ENCODE measurements around the gene KCNIP3.
"Not testable (repeated sequence)": the region's sequence is repeated elsewhere in the genome, so short reads cannot be mapped to it uniquely, and the experiment has no call there.

Gene KCNIP3

DNA sequence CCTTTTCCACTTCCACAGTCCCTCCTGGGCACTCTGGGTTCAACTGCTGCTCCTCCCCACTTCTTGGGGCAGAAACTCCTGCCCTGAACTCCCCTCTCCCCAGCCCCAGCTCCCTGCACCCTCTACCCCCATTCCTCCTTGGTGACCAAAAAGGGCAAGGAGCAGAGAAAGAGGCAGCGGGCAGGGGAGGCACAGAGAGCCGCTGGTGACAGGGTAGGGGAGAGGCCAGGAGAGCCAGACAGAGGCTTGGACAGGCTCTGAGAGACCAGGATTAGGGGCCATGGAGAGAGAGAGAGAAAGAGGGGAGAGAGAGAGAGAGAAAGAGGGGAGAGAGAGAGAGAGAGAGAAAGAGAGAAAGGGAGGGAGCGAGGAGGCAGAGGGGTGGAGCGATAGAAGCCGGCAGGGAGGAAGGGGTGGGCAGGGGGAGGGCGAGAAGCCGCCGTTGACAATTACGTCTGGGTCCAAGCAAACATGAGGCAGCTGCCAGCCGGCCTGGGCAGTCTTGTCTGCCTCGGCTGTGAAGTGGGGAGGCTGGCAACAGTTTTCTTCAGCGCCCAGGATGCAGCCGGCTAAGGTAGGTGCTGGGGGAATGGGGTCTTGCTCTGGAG, at the start of gene KCNIP3:
Gene KCNIP3 (plus strand): TSS at position 468 of the 608 bp plus-strand sequence. CDS start 92 bp downstream, at position 560.
- DNase-seq (ENCODE audit: low read depth in 2 of 2), result no peak

DNA sequence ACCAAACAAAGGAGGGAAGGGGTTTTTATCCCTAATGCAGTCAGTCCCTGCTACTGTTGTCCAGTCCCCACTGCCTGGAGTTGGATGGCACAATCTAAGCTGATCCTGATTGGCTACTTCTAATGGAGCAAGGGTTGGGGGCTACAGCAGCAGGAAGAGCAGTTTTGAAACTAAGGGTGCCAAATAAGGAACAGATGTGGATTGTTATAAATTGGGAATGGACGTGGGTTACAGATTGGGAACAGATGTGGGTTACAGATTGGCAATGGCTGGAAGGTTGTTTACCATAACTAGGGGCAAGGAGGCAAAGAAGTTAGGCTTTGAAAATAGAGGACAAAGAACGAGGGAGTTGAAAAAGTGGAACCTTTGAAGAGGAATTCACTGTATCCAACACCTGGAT, 38.9 kb upstream of the KCNIP3 start:
- DNase-seq (ENCODE audit: low read depth in 2 of 2), result no peak

DNA sequence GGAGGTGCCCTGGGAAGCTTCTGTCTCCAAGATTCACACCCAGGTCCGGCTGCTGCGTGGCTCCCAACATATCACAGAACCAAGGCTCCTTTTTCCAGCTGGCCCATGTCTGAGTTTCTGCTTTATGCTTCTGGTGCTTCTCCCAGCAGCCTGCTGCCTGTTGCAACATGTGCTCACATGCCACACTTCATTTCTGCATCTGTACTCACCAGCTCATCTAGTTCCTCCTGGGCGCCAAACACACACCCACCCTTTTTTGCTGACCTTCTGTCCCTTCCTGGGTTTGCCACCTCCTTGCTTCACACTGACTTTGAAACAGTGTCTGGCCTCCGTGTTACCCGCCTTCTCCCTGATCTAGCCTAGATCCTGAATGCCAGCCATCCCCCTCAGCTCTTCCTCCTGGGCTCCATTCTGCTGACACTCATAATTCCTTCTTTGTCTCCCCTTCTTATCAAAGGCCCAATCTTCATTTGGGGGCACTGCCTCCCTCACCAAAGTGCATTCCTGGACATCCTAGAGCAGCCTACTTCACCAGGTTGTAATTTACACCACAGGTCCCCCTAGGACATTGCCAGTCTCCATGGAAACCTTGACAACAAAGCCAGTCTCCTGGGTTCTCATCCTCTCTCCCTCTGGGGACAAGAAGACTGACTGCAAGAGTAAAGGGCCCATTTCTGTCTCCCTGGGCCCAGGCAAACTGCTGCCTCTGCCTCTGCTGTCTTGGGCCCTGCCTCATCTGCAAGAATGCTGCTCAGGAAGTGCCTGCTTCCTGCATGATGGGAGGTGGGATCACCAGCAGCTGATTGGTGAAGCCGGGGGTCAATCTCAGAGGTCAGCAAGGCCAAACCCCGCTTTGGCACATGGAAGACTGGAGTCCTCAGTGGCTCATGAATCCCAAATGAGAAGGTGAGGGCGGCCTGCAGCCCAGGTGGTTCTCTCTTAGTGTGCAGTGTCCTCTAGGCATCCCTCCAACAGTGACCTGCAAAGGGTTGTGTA, 36.8 kb upstream of the KCNIP3 start:
- DNase-seq (ENCODE audit: low read depth in 2 of 2), result no peak

DNA sequence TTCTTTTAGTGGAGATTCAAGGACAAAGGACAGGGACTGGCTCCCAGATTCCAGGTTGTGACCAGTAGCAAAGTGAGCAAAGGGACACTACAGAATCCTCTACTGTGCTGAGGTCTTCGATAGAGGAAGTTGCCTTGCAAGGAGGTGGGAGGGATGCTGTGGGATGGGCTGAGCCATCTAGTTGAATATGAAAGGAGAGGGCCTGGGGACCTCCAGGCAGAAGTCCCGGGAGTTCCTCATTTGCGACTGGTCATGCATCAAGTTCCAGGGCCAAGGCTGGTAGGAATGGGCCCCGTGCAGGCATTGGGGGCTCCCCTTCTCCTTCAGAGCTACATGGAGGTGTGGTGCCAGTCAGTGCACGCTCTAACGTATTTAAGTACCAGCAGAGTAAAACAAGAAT, 35.5 kb upstream of the KCNIP3 start:
- DNase-seq (ENCODE audit: low read depth in 2 of 2), result no peak

DNA sequence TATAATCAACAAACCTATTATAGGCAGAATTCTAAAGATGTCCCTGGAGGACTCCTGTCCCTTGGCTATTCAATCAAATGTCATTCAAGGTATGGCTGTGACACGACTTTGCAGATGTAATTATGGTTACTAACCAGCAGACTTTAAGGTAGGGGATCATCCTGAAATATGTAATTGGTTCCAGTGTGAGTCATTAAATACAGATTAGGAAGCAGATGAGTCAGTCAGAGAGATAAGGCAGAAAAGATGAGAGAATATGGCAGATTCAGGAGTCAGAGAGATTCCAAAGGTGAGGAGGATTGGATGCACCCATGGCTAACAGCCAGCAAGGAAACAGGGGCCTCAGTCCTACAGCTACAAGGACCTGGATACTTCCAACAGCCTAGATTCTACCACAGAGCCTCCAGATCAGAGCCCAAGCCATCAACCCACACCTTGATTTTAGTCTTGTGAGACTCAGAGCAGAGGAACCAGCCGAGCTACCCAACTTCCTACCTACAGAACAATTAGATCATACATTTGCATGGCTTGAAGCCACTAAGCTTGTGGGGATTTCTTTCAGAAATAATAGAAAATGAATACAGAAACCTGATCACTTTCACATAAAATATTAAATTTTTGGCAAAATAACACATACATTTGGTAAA, 34.1 kb upstream of the KCNIP3 start:
- no peak for DNase-seq (ENCODE audit: low read depth in 2 of 2)

DNA sequence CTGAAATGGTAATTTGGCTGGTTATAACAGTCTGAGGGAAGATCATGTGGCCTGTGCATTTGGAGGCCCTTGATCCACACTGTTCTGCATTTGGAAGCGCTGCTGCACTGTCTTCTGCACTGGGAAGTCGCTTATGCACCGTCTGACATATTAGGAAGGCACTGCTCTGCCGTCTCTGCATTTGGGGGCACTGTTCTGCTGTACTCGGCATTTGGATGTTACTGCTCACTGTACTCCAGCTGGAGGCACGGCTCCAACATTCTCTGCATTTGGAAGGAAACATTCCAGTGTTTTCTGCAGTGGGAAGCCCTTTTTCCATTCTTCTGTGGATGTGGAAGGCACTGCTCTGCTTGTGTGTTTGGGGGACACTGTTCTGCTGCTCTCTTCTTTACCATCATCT, 32.5 kb upstream of the KCNIP3 start:
- DNase-seq (ENCODE audit: low read depth in 2 of 2), result no peak

DNA sequence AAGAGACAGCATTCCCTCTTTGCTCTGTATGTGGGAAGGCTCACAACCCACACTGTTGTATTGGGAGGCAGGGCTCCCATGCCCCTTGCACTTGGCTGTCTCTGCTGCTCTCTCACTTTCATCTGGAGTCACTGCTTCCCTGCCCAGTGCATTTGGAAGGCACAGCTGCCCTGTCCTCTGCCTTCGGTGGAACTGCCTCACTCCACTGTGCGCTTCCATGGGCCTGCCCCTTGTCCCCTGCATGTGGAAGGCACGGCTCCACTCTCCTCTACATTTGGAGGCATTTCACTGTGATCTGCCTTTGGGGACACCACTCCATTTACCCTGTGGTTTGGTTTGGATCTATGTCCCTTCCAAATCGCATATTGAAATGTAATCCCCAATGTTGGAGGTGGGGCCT, 32.0 kb upstream of the KCNIP3 start:
- no peak for DNase-seq (ENCODE audit: low read depth in 2 of 2)

DNA sequence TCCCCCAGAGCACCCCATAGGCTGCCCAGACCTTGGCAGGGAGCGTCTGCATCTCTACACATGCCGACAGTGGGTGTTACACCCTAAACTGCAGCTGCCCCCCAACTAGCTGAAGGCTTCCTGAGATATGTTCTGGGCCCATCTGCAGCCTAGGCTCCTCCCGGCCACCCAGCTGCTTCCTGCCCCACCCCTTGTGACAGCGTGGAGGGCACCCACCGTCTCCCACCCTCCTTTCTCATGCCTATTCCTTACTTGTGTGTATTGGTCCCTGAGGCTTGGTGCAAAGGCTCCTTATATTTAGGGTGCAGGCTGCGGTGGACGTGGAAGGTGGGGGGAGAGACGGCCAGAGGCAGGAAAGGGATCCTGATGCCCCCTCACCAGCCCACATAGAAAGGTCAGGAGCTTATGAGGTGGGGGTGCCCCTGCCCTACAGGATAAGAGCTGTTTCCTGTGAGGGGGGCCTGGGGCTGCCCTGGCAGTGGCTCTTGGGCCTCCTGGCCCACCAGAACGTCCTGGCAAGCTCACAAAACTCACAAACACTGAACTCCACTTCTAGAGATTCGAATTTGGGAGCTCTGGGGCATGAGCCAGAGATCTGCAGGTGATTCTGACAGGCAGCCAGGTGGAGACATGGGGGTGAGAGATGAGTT, 30.2 kb upstream of the KCNIP3 start:
- no peak for DNase-seq (ENCODE audit: low read depth in 2 of 2)

DNA sequence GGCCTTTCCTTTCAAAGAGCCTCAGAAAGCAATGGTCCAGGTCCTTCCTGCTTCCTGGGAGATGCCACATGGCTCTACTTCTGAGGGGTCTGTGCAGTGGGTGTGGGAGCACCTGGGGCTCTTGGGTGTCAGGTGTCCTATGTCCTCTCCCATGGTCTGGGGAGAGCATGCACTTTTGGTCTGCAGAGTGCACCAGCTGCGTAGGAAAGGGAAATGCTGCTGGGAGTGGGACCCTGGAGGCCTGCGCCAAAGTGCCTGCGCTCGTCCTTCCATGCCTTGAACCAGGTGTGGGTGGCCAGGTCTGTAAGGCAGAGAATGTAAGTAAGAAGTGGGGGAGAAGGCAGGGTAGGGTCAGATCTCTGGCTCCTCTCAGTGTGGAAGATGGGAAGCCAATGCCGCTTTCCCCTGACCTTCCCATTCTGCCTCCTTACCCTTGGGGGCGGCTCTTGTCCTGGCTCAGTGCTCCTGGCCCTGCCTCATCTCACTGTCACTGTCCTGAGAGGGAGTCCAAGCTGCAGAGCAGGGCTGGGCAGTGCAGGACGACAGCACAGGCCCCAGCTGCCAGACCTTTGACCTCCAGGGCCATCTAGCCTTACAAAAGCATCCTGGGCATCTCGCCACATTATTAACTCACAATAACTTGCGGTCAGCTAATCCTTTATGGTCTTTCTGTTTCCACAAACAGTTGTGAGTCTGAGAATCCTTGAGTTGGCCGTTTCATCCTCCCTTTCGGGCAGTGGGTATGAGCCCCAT, 29.5 kb upstream of the KCNIP3 start:
- DNase-seq (ENCODE audit: low read depth in 2 of 2), result no peak

DNA sequence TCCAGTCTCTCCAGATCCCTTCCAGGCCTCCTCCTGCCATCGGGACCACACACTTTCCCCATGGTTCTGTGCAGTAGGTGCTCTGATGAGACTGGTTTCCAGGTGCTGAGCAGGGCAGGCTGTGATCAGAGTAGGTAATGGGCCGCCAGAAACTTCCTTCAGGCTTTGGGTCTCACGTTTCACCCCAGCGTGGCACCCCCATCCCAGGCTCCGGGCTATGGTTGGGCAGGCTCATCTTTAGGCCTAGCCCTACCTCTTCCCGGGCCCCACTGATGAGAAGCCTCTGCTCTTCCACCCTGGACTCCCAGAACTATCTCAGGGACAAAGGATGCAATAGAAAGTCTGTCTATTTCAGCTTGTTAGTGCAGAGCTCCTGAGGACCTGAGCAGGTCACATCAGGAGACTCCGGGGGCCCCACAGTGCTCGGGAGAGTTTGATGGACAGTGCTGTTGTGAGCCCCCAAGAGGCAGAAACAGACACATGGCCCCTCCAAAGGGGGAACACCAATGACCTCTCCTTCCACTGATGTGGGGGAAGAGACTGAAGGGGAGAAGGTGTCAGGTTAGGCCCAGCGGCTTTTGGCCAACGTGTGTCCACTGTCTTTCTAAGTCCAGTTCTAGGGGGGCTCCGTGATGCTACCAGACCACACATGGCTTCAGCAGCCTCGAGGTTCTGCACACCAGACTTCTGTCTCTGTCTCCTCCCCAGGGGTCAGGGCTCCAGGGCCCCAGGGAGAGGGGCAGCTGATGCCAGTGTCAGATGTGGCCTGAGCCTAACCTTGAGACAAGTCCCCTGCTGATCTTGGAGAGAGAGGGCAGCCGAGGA, 28.7 kb upstream of the KCNIP3 start:
- DNase-seq (ENCODE audit: low read depth in 2 of 2), result no peak

DNA sequence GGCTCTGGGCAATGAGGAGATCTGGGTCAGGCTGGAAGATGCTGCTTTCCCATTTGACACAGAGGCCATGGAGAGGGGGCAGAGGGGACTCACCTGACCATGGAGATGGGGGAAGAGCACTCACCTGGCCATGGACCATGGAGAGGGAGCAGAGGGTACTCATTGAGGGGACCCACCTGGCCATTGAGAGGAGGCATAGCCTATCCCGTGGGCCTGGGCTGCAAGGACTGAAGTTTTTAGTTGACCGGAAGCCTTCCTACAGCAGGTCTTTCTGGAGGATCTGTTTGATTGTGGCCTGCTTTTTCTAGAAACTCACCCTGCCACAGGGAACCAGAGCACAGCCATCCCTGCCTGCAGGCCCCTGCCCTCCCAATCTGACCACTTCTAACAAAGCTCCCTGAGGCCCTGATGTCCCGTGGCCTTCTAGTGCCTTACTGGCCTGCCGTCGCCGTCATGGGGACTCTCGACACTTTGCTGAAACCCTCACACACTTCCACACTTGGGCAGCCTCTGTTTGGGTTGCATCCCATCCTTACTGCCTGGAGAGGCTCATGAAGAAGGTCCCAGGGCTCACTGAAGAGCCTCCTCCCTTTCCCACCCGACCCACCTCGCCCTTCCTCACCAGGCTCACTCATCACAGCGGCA, 28.0 kb upstream of the KCNIP3 start:
- no peak for DNase-seq (ENCODE audit: low read depth in 2 of 2)

DNA sequence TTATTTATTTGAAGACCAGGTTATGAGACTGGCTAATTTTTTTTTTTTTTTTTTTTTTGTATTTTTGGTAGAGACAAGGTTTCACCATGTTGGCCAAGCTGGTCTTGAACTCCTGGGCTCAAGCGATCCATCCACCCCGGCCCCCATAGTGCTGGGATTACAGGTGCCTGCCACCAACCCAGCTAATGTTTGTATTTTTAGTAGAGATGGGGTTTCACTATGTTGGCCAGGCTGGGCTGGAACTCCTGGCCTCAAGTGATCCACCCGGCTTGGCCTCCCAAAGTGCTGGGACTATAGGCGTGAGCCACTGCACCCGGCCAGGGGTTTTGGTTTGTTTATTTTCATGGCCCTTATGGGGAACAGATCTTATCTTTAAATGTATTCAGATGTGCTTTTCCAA, 27.4 kb upstream of the KCNIP3 start:
- not testable (repeated sequence) for DNase-seq (ENCODE audit: low read depth in 2 of 2)

DNA sequence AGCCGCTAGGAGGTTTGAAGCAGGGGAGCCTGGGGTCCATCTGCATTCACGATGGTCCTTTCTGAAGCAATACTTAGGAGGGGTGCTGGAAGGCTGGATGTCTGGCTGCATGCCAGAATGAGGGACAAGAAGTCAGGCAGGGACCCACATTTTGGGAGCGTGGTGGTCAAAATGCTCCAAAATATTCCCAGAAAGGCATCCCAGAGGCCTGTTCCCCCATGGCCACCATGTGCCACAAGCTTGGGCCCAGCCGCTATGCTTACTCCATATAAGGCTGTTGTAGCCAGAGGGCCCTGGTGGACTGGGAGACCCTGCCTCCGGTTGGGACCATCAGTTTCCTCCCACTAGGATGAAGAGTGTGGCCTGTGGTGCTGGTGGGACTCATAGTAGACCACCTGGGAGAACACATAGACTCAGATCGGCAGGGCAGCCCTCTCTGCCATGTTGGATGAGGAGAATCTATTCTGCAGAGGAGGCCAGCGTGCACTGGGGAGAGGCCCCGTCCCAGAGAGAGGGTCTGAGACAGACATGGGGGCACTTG, 26.5 kb upstream of the KCNIP3 start:
- DNase-seq (ENCODE audit: low read depth in 2 of 2), result no peak

DNA sequence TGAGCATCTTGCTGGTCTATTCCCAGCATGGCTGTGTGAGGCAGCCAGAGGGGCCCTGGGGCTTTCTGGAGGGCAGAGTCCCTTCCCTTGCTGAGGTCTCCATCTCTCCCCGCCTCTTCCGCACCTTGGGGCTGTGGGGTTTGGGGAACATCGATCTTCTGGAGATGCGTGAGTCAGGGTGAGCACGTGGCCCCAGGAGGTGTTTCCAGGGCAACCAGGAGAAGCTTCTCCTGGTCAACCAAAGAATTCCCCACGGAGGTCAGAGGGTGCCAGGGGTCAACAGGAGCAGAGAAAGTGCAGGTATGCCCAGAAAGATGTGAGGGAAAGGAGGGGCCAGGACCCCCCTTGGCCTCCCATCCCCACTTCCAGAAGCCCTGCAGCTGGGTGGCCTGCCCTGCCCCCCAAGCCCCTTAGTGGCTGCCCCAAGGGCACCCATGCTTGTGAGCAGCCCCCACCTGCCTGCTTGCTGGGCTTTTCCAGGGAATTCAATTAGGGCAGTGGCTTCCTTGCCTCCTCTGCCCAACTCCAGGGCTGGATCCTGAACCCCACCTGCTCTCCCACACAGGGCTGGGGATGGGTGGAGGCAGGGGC, 25.7 kb upstream of the KCNIP3 start:
- DNase-seq (ENCODE audit: low read depth in 2 of 2), result no peak

DNA sequence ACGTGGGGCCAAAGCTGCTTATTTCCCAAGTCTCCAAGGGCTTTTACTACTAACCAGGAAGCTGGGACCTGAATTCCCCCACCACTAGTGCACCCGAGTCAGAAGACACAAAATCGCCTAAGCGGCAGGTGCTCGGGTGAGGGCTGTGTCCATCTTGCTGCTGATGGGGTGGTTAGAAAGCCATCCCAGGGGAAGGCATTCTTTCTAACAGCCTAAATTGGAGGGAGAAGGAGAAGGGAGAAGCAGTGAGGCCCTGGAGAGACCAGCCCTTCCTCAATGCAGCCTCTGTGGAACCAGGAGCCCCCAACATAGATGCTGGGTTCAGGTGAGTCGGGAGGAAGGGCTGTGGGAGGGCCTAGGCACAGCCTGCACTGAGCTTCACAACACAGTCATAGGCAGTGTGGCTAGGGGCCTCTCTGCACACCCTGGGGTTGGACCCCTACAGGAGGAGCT, 24.8 kb upstream of the KCNIP3 start:
- DNase-seq (ENCODE audit: low read depth in 2 of 2), result no peak

DNA sequence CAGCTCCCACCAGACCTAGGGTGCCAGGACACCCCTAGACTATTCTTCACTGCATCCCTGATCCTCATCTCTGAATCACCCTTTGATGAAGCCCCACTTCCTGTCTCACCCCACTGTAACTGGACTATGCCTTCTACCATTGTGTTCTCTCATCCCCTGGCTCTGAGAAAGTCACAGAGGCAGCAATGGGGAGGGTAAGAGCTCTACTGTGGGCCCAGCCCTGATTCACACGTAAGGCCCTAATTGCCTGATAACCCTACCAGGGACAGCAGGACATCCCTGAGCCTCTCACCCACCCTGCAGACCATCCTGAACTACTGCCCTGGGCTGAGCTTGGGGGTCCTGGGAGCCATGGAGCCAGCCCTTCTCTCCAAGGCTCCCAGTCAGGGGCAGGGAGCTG, 24.4 kb upstream of the KCNIP3 start:
- DNase-seq (ENCODE audit: low read depth in 2 of 2), result no peak

DNA sequence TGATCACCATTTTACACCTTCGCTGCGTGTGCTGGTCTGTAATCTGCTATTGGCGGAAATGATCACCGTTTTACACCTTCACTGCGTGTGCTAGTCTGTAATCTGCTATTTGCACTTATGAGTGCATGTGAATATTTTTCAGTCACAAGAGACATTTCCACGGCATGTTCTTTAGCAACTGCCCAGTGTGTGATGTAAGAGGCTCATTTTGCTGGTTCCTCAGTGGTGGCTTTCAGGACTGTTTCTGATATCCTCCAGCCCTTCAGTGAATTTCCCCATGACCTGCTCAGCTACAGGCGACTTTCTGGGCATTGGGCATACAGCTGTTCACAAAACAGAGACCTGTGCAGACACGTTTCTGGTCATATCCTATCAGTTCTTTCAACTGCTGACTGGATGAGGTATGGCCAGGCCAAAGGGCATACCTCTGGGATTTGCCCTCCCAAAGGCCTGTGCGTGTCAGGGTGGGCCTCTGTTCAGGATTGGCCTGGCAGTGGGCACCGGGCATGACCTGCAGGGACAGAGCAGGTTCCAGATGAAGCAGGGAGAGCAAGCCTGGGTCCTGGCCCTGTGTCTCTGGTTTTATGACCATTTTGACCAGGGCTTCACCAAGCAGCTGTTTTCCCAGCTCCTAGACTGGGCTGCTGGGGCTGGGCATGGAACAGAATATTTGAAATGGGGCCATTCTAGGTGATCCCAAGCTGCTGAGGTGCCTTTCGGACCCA, 23.4 kb upstream of the KCNIP3 start:
- no peak for DNase-seq (ENCODE audit: low read depth in 2 of 2)

DNA sequence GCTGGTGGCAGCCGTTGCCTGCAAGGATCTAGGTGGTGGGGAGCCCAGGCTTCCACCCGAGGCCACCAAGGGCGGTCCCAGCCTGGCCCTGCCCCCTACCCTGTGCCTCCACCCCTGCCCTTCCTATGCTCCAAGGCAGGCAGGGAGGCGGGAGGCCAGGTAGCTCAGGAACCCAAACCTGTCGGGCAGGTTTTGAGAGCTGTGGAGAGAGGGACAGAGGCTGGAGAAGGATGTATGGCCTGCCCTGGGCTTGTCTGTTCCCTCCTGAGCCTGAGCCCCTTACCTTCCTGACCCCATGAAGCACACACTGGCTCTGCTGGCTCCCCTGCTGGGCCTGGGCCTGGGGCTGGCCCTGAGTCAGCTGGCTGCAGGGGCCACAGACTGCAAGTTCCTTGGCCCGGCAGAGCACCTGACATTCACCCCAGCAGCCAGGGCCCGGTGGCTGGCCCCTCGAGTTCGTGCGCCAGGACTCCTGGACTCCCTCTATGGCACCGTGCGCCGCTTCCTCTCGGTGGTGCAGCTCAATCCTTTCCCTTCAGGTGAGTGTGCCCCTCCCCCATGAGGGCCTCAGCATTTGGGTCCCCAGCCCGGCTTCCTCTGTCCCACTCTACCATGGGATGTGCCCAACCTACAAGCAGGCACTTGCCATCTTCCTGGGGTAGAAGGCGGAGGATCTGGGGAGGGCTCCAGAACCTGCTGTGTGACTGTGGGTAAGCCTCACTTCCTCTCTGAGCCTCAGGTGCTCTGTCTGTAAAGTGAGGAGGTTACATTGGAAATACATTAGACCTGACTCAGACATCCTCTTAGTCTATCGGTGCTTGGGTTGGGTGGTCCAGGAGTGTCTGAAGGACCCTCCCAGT, 22.6 kb upstream of the KCNIP3 start, which contains the start of gene PROM2:
Gene PROM2 (plus strand): TSS at position 159 of the 860 bp plus-strand sequence. CDS start 137 bp downstream, at position 296.
- DNase-seq (ENCODE audit: low read depth in 2 of 2), result no peak
